HG03342 (cell line): ENCODE data around the gene UBE3C.
A peak's percentile ranks its signal among the peaks of the same experiment; 100 is the strongest.
"Not testable (repeated sequence)": the region's sequence is repeated elsewhere in the genome, so short reads cannot be mapped to it uniquely, and the experiment has no call there.

Experiments
- ATAC-seq: cut with Tn5 transposase; IDR thresholded peaks from one replicate; pipeline ENCODE4 v1.9.1; 2021; ENCODE audit warnings: mild to moderate bottlenecking, moderate library complexity; ENCODE audit not compliant: unreplicated experiment

Gene UBE3C

DNA sequence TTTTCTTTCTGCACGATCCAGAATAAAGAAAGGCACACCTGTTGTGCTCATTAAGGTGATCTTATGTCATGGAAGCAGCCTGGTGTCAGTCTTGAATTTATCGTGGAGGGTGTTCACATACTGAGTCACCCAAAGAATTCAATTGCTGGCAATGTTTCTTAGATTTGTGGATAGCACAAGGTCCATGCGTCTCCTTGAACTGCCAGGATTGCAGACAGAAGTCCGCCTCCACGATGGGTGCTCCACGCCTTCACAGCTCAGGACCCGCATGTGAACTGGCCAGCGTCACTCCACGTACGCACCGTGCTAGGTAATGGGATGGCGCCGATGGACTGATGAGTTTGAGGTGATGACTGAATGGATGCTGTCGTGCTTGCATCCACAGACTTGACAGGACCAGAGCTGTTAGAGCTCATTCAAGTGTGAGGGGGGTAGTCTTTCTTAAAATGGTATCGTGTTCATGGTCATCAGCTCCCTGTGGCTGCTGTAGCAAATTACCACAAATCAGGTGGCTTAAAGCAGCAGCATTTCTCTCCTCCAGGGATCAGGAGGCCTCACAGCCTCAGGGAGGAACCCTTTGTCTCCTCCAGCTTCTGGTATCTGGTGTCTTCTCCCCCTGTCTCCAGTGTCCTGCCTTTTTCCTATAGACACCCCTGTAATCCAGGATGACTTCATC lies 132.7 kb downstream of the UBE3C start:
- no peak for ATAC-seq

DNA sequence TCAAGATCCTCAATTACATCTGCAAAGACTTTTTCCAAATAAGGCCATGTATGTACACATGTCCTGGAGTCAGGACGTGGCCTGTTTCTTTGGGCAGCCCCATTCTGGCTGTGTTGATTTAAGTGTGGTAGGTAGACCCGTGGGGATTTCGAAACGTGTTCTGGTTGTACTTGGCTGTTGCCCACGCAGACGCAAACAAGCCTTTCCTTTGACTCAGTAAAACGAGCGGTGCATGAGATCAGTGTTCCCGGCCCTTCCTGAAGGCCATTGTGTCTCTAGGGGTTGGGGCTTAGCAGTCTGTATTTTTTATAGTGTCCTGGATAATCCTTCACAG lies 133.2 kb downstream of the UBE3C start:
- no peak for ATAC-seq

DNA sequence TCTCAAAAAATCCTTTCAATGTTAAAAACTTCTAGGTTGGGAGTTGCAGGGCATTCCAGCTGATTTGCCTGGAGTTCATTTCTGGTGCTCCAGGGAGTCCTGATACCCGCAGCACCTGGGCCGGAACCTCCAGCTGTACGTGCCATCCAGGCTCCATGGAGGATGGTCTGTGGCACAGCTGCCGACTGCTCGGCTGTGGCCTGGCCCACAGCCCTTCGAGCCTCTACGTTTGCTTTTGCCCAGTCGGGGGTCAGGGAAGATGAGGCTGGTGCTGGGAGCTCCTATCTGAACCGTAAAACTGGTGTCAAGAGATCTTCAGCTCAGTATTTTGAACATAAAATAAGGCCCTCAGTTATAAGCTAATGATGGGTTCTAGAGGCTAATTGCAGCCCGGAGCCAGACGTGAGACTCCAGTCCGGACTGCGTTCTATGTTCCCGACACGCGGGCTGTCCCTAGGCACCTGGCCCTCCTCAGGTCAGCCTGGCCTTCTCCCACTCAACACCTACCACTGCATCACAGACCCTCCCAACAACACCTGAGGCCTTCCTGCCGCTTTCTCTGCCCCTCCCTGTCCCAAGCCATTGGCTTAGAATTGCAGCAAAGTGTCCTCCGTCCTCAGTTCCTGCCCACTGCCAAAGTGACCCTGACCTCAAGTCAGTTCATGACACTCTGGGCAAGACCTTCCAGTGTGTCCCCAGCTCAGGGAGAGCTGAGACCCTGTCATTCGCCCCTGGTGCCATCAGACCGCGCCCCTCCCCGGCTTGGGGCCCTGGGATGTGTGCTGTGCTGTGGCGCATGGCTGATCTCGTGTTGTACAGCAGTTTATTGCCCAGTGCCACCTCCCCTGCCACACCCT lies 133.9 kb downstream of the UBE3C start:
- no peak for ATAC-seq

DNA sequence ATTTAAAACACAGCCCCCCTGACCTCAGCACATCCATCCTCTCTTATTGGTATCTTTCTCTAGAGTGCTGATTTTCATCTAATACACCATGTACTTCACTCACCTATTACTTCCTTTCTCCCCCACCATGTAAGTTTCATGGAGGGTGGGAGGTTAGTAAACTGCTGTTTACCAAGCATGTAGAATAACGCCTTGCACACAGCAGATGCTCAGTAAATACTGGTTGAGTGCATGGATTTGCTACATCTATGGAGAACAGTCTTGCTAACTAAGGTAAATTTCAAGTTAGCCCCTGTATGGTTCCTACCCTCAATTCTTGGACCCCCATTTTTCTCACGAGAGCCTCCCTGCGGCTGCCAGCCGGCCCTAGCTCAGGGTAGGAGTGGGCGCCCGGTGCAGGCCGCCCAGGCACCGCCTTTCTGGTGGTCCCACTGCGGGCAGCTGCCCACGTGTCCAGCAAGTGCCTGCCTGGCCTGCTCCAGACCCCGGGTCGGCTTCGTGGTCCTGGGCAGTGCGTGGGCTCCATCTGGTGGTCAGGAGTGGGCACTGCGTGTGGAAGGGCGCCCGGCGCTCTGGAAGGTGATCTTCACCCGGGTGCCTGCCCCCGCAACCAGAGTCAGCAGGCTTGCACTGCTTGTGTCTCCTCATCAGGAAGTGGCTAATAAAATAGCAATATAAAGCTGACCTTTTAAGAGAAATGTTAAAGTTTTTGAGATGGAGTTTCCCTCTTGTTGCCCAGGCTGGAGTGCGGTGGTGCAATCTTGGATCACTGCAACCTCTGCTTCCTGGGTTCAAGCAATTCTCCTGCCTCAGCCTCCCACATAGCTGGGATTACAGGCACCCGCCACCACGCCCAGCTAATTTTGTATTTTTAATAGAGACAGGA lies 134.7 kb downstream of the UBE3C start:
- peak; percentile 75 for ATAC-seq

DNA sequence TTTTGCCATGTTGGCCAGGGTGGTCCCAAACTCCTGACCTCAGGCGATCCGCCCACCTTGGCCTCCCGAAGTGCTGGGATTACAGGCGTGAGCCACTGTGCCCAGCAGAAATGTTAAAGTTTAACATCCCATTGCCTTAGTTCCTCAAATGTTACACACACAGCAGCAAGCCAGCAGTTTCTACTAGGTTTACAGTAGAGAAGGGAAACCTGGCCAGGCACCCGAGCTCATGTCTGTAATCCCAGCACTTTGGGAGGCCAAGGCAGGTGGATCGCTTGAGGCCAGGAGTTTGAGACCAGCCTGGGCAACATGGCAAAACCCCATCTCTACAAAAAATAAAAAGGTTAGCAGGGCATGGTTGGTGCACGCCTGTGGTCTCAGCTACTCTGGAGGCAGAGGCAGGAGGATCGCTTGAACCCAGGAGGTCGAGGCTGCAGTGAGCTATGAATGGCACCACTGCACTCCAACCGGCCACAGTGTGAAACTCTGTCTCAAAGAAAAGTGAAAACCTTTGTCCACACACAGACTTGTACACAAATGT lies 135.4 kb downstream of the UBE3C start:
- not testable (repeated sequence) for ATAC-seq

DNA sequence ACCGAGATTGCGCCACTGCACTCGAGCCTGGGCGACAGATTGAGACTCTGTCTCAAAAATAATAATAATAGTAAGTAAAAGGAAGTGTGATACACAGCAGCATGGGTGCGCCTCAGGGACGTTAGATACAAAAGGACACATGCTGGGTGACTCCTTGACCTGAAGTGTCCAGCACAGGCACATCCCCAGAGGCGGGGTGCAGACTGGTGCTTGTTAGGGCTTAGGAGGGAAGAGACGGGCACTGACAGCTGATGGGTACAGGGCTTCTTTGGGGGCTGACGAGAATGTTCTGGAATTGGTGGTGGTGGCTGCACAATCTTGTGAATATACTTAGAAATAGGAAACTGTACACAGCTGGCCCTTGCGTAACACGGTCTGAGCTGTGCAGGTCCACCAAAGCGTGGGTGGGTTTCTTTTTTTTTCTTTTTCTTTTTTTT lies 136.3 kb downstream of the UBE3C start:
- ATAC-seq, result no peak

DNA sequence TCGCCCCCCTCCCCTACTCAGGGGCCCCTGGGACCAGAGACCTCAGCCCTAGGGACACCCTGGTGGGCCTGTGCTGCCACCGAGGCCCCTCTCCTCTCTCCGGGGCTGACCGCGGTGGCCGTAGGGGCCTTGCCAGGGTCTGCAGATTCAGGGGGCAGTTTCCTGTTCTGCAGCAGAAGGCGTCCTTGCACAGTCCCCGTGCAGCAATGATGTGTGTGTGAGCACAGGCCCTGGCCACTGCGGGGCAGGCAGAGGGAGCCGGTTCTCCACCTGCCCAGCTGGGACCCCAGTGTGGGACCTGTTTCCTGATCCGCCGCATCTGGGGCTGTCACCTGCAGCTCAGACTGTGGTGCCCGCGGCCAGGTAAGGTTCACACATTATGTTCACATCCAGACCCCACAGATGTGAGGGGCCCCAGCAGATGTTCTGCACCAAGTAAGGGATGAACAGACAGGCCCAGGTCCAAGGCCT lies 137.4 kb downstream of the UBE3C start:
- no peak for ATAC-seq

DNA sequence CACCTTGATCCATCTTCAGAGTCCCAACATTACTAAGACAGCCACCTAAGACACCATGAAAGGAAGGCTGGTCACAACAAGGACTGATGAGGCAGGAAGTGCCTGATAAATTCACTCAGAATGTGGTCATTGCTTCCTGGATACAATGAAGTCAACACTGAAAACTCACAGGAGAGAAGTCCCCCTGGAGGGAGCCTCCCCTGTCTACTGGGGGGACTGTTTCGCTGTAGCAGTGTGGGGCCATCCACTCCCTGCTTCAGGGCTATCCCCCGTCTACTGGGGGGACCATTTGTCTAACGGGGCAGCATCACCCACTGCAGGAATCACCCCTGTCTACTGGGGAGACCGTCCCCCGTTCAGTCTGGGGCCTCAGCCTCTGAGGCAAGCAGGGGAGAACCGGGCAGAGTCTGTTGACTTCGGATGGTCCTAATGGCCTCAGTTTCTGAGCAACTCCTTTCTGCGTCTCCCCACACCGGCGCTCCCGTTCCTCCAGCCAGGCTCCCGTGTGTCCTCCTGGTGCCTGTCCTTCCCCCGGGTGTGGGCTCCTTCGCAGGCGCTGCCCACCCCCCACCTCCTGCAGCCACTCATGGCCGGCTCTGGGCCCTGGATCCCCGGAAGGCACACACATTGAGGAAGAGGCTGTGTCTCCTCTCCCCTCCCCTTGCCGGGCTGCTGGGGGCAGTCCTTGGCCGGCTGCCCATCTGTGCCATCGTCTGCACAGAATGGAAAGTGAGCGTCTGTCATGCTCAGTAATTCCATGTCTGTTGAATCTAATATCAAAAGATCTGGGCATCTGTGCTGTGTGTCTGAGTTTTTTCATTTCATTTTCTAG lies 138.2 kb downstream of the UBE3C start:
- ATAC-seq, result no peak

DNA sequence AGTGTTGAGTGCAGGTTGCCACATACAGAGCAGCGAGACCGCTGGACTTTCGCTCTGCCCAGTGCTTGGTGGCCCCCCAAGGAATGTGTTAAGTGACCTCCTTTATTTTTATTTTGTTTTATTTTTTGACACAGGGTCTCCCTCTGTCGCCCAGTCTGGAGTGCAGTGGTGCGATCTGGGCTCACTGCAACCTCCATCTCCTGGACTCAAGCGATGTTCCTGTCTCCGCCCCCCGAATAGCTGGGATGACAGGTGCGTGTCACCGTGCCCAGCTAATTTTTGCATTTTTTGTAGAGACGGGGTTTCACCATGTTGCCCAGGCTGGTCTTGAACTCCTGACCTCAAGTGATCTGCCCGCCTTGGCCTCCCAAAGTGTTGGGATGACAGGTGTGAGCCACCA lies 138.8 kb downstream of the UBE3C start:
- not testable (repeated sequence) for ATAC-seq

DNA sequence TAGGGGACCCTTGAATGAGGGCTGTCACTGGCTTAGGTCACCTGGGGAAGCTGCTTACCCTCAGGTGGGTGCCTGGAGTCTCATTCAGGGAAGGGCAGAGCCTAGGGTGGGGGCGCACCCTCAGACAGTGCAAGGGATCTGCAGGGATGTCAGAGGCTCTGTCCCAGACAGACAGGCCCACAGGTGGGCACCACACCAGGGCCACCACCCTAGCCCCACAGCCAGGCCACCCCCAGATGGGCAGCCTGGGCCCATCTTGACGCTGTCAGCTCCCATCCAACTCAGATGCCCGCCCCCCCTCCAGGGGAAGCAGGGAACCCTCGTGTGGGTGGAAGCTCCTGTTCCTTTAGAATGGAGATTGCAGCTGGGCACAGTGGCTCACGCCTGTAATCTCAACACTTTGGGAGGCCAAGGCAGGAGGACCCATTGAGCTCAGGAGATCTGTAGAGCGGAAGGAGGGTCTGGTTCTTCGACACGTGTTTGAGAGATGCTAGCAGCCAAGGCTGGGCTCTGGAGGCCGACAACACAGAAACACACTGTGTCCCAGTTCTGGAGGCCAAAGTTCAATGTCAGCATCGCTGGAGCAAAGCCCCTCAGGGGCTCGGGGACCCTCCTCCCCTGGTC lies 139.6 kb downstream of the UBE3C start:
- ATAC-seq, result no peak

DNA sequence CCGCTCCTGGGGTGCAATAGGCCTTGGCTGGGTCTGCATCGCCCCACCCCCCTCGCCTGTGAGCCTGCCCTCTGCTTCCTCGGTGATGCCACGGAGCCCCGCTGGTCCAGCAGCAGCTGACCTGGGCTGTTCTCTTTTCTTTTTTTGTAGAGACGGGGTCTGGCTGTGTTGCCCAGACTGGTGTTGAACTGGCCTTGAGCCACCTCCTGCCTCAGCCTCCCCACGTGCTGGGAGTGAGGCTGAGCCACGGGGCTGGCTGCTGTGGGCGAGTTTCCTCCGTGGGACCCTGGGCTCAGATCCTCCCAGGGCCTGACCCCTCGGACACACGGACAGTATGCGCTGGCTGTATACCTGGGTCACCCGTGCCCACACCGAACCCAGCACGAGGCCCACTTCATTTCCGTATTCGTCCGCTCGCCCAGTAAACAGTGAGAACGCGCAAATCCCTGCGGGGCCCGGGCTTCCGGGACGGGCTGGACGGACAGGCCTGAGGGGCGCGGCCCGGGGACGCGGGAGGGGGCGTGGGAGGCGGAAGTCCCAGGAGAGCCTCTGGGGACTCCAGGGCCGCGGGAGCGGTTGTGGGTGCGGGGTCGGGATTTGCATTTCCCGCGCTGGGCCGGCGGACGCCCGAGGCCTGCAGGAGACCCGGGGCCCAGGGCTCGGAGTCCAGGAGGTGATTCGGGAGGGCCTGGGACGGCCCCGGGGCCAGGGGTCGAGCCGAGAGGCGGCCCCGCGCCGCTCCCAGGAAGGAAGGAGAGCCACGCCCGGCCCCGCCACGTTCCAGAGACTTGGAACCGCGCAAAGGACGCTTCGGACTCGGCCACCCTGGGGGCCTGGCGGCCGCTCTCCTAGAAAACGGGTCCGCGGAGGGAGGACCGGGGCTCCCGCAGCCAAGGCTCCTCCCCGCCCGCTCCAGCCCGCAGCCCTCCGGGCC lies 140.3 kb downstream of the UBE3C start:
- ATAC-seq, result peak; percentile 51

DNA sequence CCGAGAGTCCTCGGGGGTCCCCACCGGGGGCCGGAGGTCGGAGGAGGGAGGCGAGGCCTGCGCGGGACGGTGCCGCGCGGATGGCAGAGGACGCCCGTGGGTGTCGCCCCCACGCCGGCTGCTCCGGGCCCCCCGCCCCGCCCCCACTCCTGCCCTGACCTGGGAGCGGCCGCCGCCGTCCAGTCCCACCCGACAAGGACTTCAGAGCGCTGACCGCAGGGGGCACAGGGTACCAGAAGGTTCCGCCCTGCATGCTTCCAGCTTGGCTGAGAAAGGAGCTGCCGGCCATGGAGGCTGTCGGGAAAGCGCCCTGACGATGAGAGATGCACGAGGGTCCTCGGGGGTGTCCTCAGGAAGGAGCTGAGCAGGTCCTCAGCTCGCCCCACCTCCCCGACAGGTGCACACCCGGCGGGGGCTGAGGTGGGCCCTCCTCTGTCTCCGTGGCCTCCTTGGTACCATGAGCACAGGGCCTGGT lies 141.1 kb downstream of the UBE3C start:
- no peak for ATAC-seq

DNA sequence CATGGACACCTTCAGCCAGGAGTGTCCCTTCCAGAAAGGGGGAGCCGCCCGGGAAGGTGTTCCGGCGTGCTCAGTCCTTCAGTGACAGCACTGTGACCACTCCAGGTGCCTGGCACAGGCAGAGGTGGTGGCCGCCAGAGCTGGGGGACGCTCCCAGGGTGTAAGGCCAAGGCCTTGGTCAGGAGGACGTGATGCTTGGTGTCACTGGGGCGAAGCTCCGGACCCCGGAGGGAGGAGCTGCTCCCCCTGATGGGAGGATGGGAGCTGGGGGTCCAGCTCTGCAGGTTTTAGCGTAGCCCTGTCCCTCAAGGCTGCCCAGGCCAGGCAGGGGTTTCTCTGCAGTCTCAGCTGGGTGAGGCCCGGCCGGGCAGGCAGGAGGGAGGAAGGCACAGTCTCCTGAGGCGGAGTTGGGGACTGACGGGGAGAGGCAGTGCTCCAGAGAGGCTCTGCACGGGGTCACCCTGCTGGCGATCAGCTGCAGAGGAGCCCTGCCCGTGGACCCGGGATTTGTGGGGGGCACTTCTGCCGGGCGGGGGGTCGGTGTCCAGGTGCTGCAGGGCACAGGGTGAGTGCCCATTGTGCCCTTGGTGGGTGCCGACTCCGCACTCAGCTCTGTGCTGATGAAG lies 141.6 kb downstream of the UBE3C start:
- no peak for ATAC-seq

DNA sequence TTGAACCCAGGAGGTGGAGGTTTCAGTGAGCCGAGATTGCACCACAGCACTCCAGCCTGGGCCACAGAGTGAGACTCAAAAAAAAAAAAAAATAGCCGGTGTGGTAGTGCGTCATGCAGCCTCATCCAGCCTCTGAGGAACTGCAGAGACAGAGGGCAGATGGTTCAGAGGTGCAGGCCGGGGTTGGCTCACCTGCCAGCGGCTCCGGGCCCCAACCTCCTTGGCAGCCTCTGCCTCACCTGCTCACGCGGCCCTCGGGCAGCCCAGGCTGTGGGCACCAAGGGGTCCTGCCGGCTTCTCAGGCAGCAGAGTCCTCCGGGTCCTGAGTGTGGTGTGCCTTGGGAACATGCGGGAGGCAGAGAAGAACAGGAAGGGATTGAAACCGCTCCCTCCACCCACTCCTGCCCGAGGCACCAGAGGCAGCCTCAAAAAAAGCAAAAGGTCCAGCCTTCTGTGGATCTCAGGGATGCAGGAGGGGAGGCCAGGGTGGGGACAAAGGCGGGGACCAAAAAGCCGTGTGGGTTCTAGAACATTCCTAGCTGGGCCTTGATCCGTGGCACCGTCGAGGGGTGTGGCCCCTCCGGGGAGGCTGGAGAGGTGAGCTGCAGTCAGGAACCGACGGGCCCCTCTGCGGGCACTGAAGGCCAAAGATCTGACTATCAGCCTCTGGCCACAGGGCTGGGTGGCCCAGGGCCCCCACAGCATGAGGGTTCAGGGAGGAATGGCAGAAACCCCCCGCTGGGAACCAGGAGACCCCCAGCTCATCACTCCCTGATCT lies 142.7 kb downstream of the UBE3C start:
- ATAC-seq, result no peak

DNA sequence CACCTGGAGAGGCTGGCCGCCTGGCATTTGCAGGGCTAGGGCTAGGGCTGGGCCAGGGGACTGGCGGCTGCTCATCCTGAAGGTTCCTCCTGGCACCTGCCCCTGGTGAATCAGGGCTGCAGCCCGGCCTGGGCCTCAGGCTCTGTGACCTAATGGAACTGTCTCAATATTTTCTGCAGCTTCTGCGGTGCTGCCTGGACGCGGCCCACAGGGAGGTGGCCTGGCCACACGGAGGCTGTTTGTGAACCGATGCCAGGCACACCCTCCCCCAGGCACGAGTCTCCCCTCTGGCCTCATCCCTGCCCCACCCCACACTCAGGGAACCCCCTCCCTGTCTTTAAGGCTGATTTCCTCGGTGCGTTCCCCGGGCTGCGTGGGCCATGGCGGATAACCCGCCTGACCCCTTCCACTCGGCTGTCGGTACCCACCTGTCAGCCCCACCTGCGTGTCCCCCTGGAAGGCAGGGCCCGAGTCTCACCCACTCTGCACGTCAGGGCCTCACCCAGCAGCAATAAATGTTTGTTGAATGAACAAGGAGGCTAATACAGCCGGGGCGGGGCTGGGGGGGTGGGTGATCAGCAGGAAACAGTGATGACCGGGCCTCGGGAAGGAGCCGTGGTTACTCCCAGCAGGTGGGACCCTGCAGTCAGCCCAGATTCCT lies 143.5 kb downstream of the UBE3C start:
- ATAC-seq, result no peak

DNA sequence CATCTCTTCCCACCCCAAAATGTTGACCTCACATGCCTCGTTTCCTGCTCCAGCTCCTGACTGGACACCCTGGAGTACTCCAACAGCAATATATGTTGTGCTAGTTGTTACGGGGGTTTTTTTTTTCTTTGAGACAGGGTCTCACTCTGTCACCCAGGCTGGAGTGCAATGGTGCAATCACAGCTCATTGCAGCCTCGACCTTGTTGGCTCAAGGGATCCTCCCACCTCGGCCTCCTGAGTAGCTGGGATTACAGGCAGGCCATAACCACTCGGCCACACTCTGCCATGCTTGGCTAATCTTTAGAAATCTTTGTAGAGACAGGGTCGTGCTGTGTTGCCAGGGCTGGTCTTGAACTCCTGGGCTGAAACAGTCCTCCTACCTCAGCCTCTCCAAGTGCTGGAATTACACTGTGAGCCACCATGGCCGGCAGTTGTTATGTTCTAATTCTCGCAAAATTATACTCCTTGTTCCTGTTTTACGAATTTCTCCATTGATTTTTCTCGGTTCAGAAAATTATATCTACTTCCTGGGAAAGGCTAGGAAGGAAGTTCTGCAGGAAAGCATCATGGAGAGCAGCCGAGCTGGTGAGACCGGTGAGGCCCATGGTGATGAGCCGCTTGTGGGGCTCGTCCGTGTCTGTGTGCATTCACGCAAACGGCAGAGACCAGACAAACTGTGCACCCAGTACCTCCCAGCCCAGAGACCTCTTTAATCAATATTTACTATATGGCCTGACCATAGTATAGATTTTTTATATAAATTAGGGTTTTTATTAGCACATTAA lies 145.7 kb downstream of the UBE3C start:
- ATAC-seq, result no peak
